ENCODE measurements around the gene SMIM13. TPM values are rescaled to one million over a fixed set of nuclear protein-coding genes. Genes with fewer than 3 reads are reported as not detected.

SMIM13 gene
- total RNA-seq, 4 donors from 2014 or later = 5.3 to 7.8 (median 7.1) TPM

GRCh38 chr6:11146117-11146826 is 52.6 kb downstream of the SMIM13 start:
- DNase-seq = no peak
- no peaks in the 10 kb centered on the region for H3K4me1 ChIP-seq
- H3K27ac ChIP-seq = no peak overlapping the region
- no peaks in the 10 kb centered on the region for H3K27me3 ChIP-seq
- intact Hi-C loops (cut with DNase I) = loop anchor here (10.0 kb wide), 1 partner anchor 429 kb away; no protein-coding TSS in a partner anchor
- 99 to 100% methylated on average over 4 of the region's 4 CpGs for WGBS, 2 donors
- H3K36me3 ChIP-seq = no peaks in the 10 kb centered on the region
- H3K4me3 ChIP-seq (replicated peaks in 1 of 3) = no peak overlapping the region
- TF ChIP-seq POLR2A (IDR thresholded peaks at IDR 0.05) = no peak
- no peak for TF ChIP-seq CTCF (IDR thresholded peaks at IDR 0.05)
- no peaks in the 10 kb centered on the region for H3K9me3 ChIP-seq

- H3K4me3 ChIP-seq (replicated peaks in 1 of 3) = no peak overlapping the region
- TF ChIP-seq CTCF (IDR thresholded peaks at IDR 0.05) (no peak), POLR2A (IDR thresholded peaks at IDR 0.05) (no peak)
- no peak for DNase-seq
- 96 to 98% methylated on average over 3 of the region's 3 CpGs for WGBS, 2 donors
- intact Hi-C loops (cut with DNase I) = loop anchor here (10.0 kb wide), 1 partner anchor 425 kb away; no protein-coding TSS in a partner anchor
- no peaks in the 10 kb centered on the region for H3K9me3 ChIP-seq
- no peaks in the 10 kb centered on the region for H3K27me3 ChIP-seq
- no peak overlapping the region for H3K27ac ChIP-seq
- no peaks in the 10 kb centered on the region for H3K36me3 ChIP-seq
- H3K4me1 ChIP-seq = no peaks in the 10 kb centered on the region
These were observed 55.9 kb downstream of the SMIM13 start for GRCh38 chr6:11149551-11149950.

GRCh38 chr6:11151488-11151887 is 57.9 kb downstream of the SMIM13 start:
- H3K4me3 ChIP-seq (replicated peaks in 1 of 3) = no peak overlapping the region
- WGBS, 2 donors = 87 to 90% methylated on average over 1 of the region's 1 CpG
- no peaks in the 10 kb centered on the region for H3K4me1 ChIP-seq
- no peak overlapping the region for H3K27ac ChIP-seq
- no peaks in the 10 kb centered on the region for H3K27me3 ChIP-seq
- intact Hi-C loops (cut with DNase I) = no loop called here
- no peak for DNase-seq
- no peaks in the 10 kb centered on the region for H3K36me3 ChIP-seq
- no peaks in the 10 kb centered on the region for H3K9me3 ChIP-seq
- TF ChIP-seq POLR2A (IDR thresholded peaks at IDR 0.05) (no peak), CTCF (IDR thresholded peaks at IDR 0.05) (no peak)

- DNase-seq = no peak
- H3K9me3 ChIP-seq = no peaks in the 10 kb centered on the region
- H3K27me3 ChIP-seq = no peaks in the 10 kb centered on the region
- no peak overlapping the region for H3K27ac ChIP-seq
- H3K4me1 ChIP-seq = no peaks in the 10 kb centered on the region
- intact Hi-C loops (cut with DNase I) = no loop called here
- TF ChIP-seq POLR2A (IDR thresholded peaks at IDR 0.05) = no peak
- no peak for TF ChIP-seq CTCF (IDR thresholded peaks at IDR 0.05)
- no peaks in the 10 kb centered on the region for H3K36me3 ChIP-seq
- H3K4me3 ChIP-seq (replicated peaks in 1 of 3) = no peak overlapping the region
These were observed 58.9 kb downstream of the SMIM13 start for GRCh38 chr6:11152581-11152980.

- Histone ChIP-seq H3K36me3 (no peaks in the 10 kb centered on the region), H3K9me3 (no peaks in the 10 kb centered on the region), H3K27me3 (no peaks in the 10 kb centered on the region), H3K4me3 (replicated peaks in 1 of 3) (no peak overlapping the region), H3K27ac (no peak overlapping the region), H3K4me1 (no peaks in the 10 kb centered on the region)
- intact Hi-C loops (cut with DNase I) = no loop called here
- WGBS, 2 donors = 99% methylated on average over 6 of the region's 6 CpGs
- TF ChIP-seq POLR2A (IDR thresholded peaks at IDR 0.05) (no peak), CTCF (IDR thresholded peaks at IDR 0.05) (no peak)
- no peak for DNase-seq
These were observed 59.8 kb downstream of the SMIM13 start for GRCh38 chr6:11153447-11153846.
